GM12878 (cell line): ENCODE results near the gene UBE3B. TPM values are rescaled to one million over a fixed set of nuclear protein-coding genes. Genes with fewer than 3 reads are reported as not detected.

Experiments
- ATAC-seq: fragments of 200-7000 bp; cut with Tn5 transposase; 3 replicates; pipeline ENCODE4 v1.9.1; 2020; ENCODE audit warnings: mild to moderate bottlenecking, moderate library complexity
- BruUV-seq: library from RNA; stranded (reverse); fragments of 400-500 nt; replicated peaks from 2 replicates; lab custom pipeline; 2021; lab: Mats Ljungman, UMichigan
- CTCF ChIA-PET: fragments of 300-600 bp; sonication (Branson Sonifier 250); formaldehyde crosslinking; extraction: SDS; loops from one replicate; lab custom pipeline; 2021; ENCODE audit warnings: inconsistent platforms; lab: Yijun Ruan, JAX
- POLR2A ChIA-PET: fragments of 350-600 bp; formaldehyde crosslinking; extraction: SDS; loops from one replicate; lab custom pipeline; 2021; ENCODE audit warnings: inconsistent platforms; lab: Charles Lee
- RAD21 ChIA-PET: fragments of 300-600 bp; sonication (Branson Sonifier 250); formaldehyde crosslinking; loops from one replicate; lab custom pipeline; 2023; ENCODE audit warnings: antibody characterized with exemption; ENCODE audit not compliant: unreplicated experiment; lab: Charles Lee
- SMC1A ChIA-PET: fragments of 300-600 bp; sonication (Branson Sonifier 250); formaldehyde crosslinking; loops from one replicate; lab custom pipeline; 2023; ENCODE audit not compliant: unreplicated experiment, uncharacterized antibody; lab: Charles Lee
- DNase-seq: peaks from one replicate; pipeline ENCODE4 v3.0.0-alpha.2; 2011; ENCODE audit warnings: low read depth, low spot score
- FAIRE-seq: peaks from 3 replicates; lab custom pipeline; 2011; peaks lifted over from hg19 to GRCh38; lab: Jason Lieb, UNC
- H2AFZ ChIP-seq: 2 replicates; pipeline ENCODE4 v1.6.0; 2011; ENCODE audit warnings: low read depth, low read length, control low read depth; ENCODE audit not compliant: control insufficient read depth
- H3K27ac ChIP-seq: 2 replicates; pipeline ENCODE4 v1.5.1; 2011; ENCODE audit warnings: control low read depth; ENCODE audit not compliant: control insufficient read depth, insufficient read depth
- H3K27me3 ChIP-seq, 2 experiments: replicated peaks in 1 of 2; 2 replicates each; pipeline versions ENCODE4 v1.6.0 to v1.6.1; 2011; ENCODE audit warnings: low read length in 1 of 2; ENCODE audit not compliant: control insufficient read depth in 2 of 2, insufficient read depth in 2 of 2
- H3K36me3 ChIP-seq, 2 experiments: 2 replicates each; pipeline ENCODE4 v1.5.1; 2011; ENCODE audit warnings: low read length in 1 of 2; ENCODE audit not compliant: control insufficient read depth in 2 of 2, insufficient read depth in 2 of 2
- H3K4me1 ChIP-seq: 2 replicates; pipeline ENCODE4 v1.6.1; 2011; ENCODE audit warnings: mild to moderate bottlenecking, low read length, moderate library complexity, mixed read lengths; ENCODE audit not compliant: control insufficient read depth, insufficient read depth
- H3K4me2 ChIP-seq: 2 replicates; pipeline ENCODE4 v1.6.0; 2011; ENCODE audit warnings: control low read depth; ENCODE audit not compliant: control insufficient read depth, insufficient read depth
- H3K4me3 ChIP-seq: fragments of 200-600 bp; sonication (generic); 2 replicates; pipeline ENCODE4 v1.5.1; 2016
- H3K79me2 ChIP-seq: 2 replicates; pipeline ENCODE4 v1.6.0; 2011; ENCODE audit warnings: low read length; ENCODE audit not compliant: control insufficient read depth, insufficient read depth
- H3K9ac ChIP-seq: 2 replicates; pipeline ENCODE4 v1.8.0; 2011; ENCODE audit warnings: low read length, control low read depth, mixed read lengths; ENCODE audit not compliant: control insufficient read depth, insufficient read depth
- H3K9me3 ChIP-seq: replicated peaks from 3 replicates; pipeline ENCODE4 v1.5.1; 2011; ENCODE audit warnings: mild to moderate bottlenecking, low read length; ENCODE audit not compliant: control insufficient read depth, insufficient read depth
- H4K20me1 ChIP-seq: 2 replicates; pipeline ENCODE4 v1.6.0; 2011; ENCODE audit not compliant: control insufficient read depth, insufficient read depth
- ASH2L ChIP-seq: fragments of 300-600, 200-600 bp; sonication (generic); IDR thresholded peaks from 2 replicates; pipeline ENCODE4 v1.6.1; 2017; ENCODE audit warnings: low read depth, mild to moderate bottlenecking, borderline replicate concordance
- ATF7 ChIP-seq: fragments of 450-650 bp; IDR thresholded peaks from 2 replicates; pipeline ENCODE4 v1.6.1; 2016; ENCODE audit warnings: low read depth, mild to moderate bottlenecking
- CHD2 ChIP-seq: IDR thresholded peaks from 2 replicates; pipeline ENCODE4 v1.6.1; 2011; ENCODE audit warnings: low read depth, low read length, improper control_type of control experiment, borderline replicate concordance
- EP300 ChIP-seq, 2 experiments: fragments of 150-350 bp in 1 of 2; IDR thresholded peaks; 2 replicates each; pipeline ENCODE4 v1.6.1; 2011 to 2012; ENCODE audit warnings: low read depth in 2 of 2, low read length in 2 of 2, borderline replicate concordance in 1 of 2, improper control_type of control experiment in 1 of 2, inconsistent platforms in 1 of 2; ENCODE audit not compliant: control insufficient read depth in 1 of 2
- HDGF ChIP-seq: fragments of 450-650 bp; IDR thresholded peaks from 2 replicates; pipeline ENCODE4 v1.6.1; 2016; ENCODE audit warnings: antibody characterized with exemption
- IRF5 ChIP-seq: fragments of 450-650 bp; IDR thresholded peaks from 2 replicates; pipeline ENCODE4 v1.6.1; 2017; ENCODE audit warnings: borderline replicate concordance
- JUND ChIP-seq: IDR thresholded peaks from 2 replicates; pipeline ENCODE4 v1.6.1; 2012; ENCODE audit warnings: low read depth, mild to moderate bottlenecking, low read length, improper control_type of control experiment, moderate library complexity
- NFIC ChIP-seq: IDR thresholded peaks from 2 replicates; pipeline ENCODE4 v1.6.1; 2012; ENCODE audit warnings: low read depth, mild to moderate bottlenecking, inconsistent platforms, low read length, moderate library complexity
- PBX3 ChIP-seq: IDR thresholded peaks from 2 replicates; pipeline ENCODE4 v1.6.1; 2011; ENCODE audit warnings: mild to moderate bottlenecking, low read depth, low read length, moderate library complexity; ENCODE audit not compliant: insufficient replicate concordance
- PML ChIP-seq: IDR thresholded peaks from 2 replicates; pipeline ENCODE4 v1.6.1; 2012; ENCODE audit warnings: low read length, inconsistent platforms
- POLR2A ChIP-seq: IDR thresholded peaks from 2 replicates; pipeline ENCODE4 v1.6.1; 2011; ENCODE audit warnings: low read depth, mild to moderate bottlenecking, low read length
- RUNX3 ChIP-seq: IDR thresholded peaks from 2 replicates; pipeline ENCODE4 v1.6.1; 2012; ENCODE audit warnings: low read length, inconsistent platforms
- SMAD1 ChIP-seq: fragments of 450-650 bp; IDR thresholded peaks from 2 replicates; pipeline ENCODE4 v1.6.1; 2018; ENCODE audit warnings: mild to moderate bottlenecking, low read depth; ENCODE audit not compliant: partially characterized antibody
- SREBF1 ChIP-seq: IDR thresholded peaks from 2 replicates; pipeline ENCODE4 v1.6.1; 2012; ENCODE audit warnings: mild to moderate bottlenecking, low read length
- TBL1XR1 ChIP-seq: IDR thresholded peaks from 2 replicates; pipeline ENCODE4 v1.6.1; 2012; ENCODE audit warnings: low read depth, low read length, improper control_type of control experiment
- WRNIP1 ChIP-seq: IDR thresholded peaks from 2 replicates; pipeline ENCODE4 v1.6.1; 2011; ENCODE audit warnings: low read depth, low read length, improper control_type of control experiment, borderline replicate concordance
- WGBS: methylation state at CpG from one replicate; pipeline ENCODE4 v1.1.6; 2016; ENCODE audit warnings: low lambda C conversion rate; ENCODE audit not compliant: insufficient replicate concordance, insufficient coverage; ENCODE audit errors: missing lambda C conversion rate; 5-methylcytosine and 5-hydroxymethylcytosine counted together
- in situ Hi-C: fragments of 300-500 bp; cut with MboI; formaldehyde crosslinking; loops from 9 replicates; pipeline ENCODE4 v1.14.3; 2018; ENCODE audit warnings: mixed read lengths
- intact Hi-C: fragments of 100-400 bp; cut with micrococcal nuclease; formaldehyde crosslinking; loops from one replicate; pipeline ENCODE4 v1.14.2; 2022; ENCODE audit not compliant: unreplicated experiment
- polyA plus RNA-seq, 11 experiments: library from polyadenylated mRNA; depleted of rRNA in 4 of 11; unstranded in 6 of 11; stranded (reverse) in 5 of 11; fragments of >200 nt; fragmentation: Nextera tagmentation in 4 of 11; fragmentation: Illumina TruSeq in 1 of 11; extraction: Ambion mirVana in 4 of 11; extraction: Trizol in 1 of 11; gene quantifications; 1 replicate in 1 of 11; 2 replicates in 10 of 11; pipeline versions ENCODE4 v1.2.1 to v1.2.3, GENCODE V29; 2011 to 2016; ENCODE audit warnings: inconsistent platforms in 2 of 11, missing spikeins in 2 of 11, low read depth in 1 of 11
- total RNA-seq, 4 experiments: library from RNA; depleted of rRNA in 3 of 4; stranded (reverse); fragments of >200 nt in 3 of 4; fragmentation: Illumina TruSeq in 1 of 4; extraction: Trizol in 1 of 4; gene quantifications; 2 replicates each; pipeline versions ENCODE4 v1.2.1 to v1.2.3, GENCODE V29; 2013 to 2021
- TF ChIP-seq, protein P1 (sequence below): fragments of 450-650 bp; IDR thresholded peaks from 2 replicates; pipeline ENCODE4 v1.6.1; 2016; ENCODE audit warnings: mild to moderate bottlenecking
- TF ChIP-seq, protein P2 (sequence below): fragments of 450-650 bp; IDR thresholded peaks from 2 replicates; pipeline ENCODE4 v1.6.1; 2018; ENCODE audit warnings: mild to moderate bottlenecking, low read depth, moderate library complexity; ENCODE audit not compliant: partially characterized antibody

UBE3B gene
- total and polyA plus RNA-seq, 10 of the 15 experiments (the other 5 are each of a cell fraction or from before 2014, with no cell fraction given): 7.4 to 25.3 (median 17.1) TPM

DNA sequence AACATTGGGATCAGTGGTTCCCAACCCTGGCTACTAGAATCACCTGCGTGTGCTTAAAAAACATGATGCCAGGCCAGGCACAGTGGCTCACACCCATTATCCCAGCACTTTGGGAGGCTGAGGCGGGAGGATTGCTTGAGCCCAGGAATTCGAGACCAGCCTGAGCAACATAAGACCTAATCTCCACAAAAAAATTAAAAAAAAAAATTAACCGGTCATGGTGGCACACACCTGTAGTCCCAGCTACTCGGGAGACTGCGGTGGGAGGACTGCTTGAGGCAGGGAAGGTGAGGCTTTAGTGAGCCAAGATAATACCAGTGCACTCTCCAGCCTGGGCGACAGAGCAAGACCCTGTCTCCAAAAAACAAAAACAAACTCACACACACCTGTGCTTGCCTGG is 2.3 kb upstream of the UBE3B start:
- Histone ChIP-seq H3K27ac (no peak overlapping the region), H4K20me1 (no peaks in the 10 kb centered on the region; the same call in 1 of the 2 replicates)
- RAD21 ChIA-PET: no interaction called here
- TF ChIP-seq IRF5: no peak
- no peak for TF ChIP-seq JUND
- no peak for TF ChIP-seq EP300 (IDR thresholded peaks at IDR 0.05; ENCODE audit: borderline replicate concordance in 1 of 2, control insufficient read depth in 1 of 2, low read depth in 2 of 2, low read length in 2 of 2)
- no peak for TF ChIP-seq CHD2
- TF ChIP-seq RUNX3: no peak
- no peak for TF ChIP-seq HDGF
- no peak for TF ChIP-seq PML
- no peak for TF ChIP-seq POLR2A
- no peak for TF ChIP-seq ATF7
- no peak for TF ChIP-seq TBL1XR1
- no peak for TF ChIP-seq WRNIP1
- no peak for TF ChIP-seq ASH2L
- no peak for TF ChIP-seq SMAD1
- TF ChIP-seq SREBF1: no peak
- TF ChIP-seq, protein P1, sequence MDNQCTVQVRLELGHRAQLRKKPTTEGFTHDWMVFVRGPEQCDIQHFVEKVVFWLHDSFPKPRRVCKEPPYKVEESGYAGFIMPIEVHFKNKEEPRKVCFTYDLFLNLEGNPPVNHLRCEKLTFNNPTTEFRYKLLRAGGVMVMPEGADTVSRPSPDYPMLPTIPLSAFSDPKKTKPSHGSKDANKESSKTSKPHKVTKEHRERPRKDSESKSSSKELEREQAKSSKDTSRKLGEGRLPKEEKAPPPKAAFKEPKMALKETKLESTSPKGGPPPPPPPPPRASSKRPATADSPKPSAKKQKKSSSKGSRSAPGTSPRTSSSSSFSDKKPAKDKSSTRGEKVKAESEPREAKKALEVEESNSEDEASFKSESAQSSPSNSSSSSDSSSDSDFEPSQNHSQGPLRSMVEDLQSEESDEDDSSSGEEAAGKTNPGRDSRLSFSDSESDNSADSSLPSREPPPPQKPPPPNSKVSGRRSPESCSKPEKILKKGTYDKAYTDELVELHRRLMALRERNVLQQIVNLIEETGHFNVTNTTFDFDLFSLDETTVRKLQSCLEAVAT: no peak
- TF ChIP-seq, protein P2, sequence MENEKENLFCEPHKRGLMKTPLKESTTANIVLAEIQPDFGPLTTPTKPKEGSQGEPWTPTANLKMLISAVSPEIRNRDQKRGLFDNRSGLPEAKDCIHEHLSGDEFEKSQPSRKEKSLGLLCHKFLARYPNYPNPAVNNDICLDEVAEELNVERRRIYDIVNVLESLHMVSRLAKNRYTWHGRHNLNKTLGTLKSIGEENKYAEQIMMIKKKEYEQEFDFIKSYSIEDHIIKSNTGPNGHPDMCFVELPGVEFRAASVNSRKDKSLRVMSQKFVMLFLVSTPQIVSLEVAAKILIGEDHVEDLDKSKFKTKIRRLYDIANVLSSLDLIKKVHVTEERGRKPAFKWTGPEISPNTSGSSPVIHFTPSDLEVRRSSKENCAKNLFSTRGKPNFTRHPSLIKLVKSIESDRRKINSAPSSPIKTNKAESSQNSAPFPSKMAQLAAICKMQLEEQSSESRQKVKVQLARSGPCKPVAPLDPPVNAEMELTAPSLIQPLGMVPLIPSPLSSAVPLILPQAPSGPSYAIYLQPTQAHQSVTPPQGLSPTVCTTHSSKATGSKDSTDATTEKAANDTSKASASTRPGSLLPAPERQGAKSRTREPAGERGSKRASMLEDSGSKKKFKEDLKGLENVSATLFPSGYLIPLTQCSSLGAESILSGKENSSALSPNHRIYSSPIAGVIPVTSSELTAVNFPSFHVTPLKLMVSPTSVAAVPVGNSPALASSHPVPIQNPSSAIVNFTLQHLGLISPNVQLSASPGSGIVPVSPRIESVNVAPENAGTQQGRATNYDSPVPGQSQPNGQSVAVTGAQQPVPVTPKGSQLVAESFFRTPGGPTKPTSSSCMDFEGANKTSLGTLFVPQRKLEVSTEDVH: no peak
- TF ChIP-seq PBX3: no peak
- TF ChIP-seq NFIC: no peak
- TF ChIP-seq, all 136 proteins: peak for 0
- Histone ChIP-seq H3K9me3 (no peaks in the 10 kb centered on the region), H3K9ac (no peak overlapping the region), H3K36me3 (no peaks in the 10 kb centered on the region), H3K4me1 (peaks cover 7% of the 10 kb centered on the region; the same call in 1 of the 2 replicates), H3K27me3 (no peaks in the 10 kb centered on the region), H3K4me2 (peak overlapping the region; percentile 93; the same call in 1 of the 2 replicates), H3K79me2 (peaks cover 57% of the 10 kb centered on the region), H3K4me3 (no peak overlapping the region), H2AFZ (no peak overlapping the region)
- no peak for FAIRE-seq
- no TSS peak for BruUV-seq
- 95% methylated on average over 7 of the region's 7 CpGs for WGBS
- in situ Hi-C loops (no loop called here), intact Hi-C loops (no loop called here)
- ATAC-seq: no peak
- DNase-seq: no peak
- ChIA-PET SMC1A (interaction anchor here (2.0 kb wide), 1 partner anchor 42 kb away, joined by 4 read pairs; no protein-coding TSS in a partner anchor), CTCF (interaction anchor here (0.6 kb wide), 1 partner anchor 42 kb away, joined by 3 read pairs; no protein-coding TSS in a partner anchor), POLR2A (no interaction called here)
